Measurements from ENCODE around the gene CBR1. TPM values are rescaled to one million over a fixed set of nuclear protein-coding genes. Genes with fewer than 3 reads are reported as not detected.

Gene CBR1
- polyA plus RNA-seq, result 10 to 100 TPM; 60.1 to 69.6 (median 62.1) TPM

DNA sequence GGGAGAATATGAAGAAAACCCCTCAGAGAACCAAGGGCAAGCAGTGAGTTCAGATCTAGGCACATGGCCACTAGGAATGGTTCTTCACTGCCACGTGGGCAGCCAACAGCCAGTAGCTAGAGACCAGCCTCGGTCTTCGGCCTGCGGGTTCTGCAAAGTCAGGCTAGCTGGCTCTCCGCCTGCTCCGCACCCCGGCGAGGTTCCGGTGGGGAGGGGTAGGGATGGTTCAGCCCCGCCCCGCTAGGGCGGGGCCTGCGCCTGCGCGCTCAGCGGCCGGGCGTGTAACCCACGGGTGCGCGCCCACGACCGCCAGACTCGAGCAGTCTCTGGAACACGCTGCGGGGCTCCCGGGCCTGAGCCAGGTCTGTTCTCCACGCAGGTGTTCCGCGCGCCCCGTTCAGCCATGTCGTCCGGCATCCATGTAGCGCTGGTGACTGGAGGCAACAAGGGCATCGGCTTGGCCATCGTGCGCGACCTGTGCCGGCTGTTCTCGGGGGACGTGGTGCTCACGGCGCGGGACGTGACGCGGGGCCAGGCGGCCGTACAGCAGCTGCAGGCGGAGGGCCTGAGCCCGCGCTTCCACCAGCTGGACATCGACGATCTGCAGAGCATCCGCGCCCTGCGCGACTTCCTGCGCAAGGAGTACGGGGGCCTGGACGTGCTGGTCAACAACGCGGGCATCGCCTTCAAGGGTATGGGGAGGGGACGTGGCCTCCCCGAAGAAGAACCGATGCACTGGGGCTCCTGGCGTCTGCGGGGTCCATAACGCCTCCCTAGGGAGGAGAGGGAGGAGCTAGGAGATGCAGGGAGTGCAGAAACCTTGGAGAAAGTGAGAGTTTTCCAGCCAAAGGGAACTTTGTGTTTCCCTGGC is at the start of gene CBR1:
Gene CBR1, plus strand, starts transcription at position 312 of the 871 bp plus-strand sequence. Its CDS starts 92 bp downstream, at position 404.
- Mint-ChIP-seq H3K27ac (peak within 1 kb of the TSS; percentile 65 to 89 (median 79)), H3K36me3 (peaks cover 6 to 17% (median 12%) of the 10 kb centered on the region in 3 donors), H3K27me3 (ENCODE audit: low read depth in 3 of 3) (peaks cover 3 to 7% (median 4%) of the 10 kb centered on the region in 3 donors), H3K9me3 (peaks cover 0 to 9% (median 6%) of the 10 kb centered on the region in 6 donors), H3K4me3 (peak within 1 kb of the TSS; percentile 86 to 90 (median 89)), H3K4me1 (peaks cover 33% of the 10 kb centered on the region in 2 donors)
- peak; percentile 87 to 90 (median 88) for DNase-seq

DNA sequence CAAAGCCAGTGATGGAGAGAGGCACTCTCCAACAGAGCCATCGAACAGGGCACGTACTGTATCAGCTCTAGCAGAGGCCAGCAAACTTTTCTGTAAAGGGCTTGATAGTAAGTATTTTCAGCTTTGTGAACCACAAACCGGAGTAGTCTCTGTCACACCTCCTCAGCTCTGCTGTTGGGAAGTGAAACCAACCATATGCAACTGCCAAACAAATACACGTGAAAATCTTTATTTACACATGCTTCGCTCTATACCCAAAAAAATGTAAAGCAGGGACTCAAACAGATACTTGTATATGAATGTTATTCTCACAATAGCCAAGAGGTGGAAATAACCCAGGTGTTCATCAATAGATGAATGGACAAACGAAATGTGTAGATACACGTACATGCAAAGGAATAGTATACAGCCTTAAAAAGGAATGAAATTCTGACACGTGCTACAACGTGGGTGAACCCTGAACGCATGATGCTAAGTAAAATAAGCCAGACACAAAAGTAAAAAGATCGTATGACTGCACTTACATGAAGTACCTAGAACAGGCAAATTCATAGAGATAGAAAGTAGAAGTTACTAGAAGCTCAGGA is 48.5 kb upstream of the CBR1 start:
- H3K4me3 Mint-ChIP-seq, result no peak overlapping the region
- DNase-seq, result no peak
- peaks cover 0 to 3% (median 2%) of the 10 kb centered on the region in 3 donors for H3K27me3 Mint-ChIP-seq (ENCODE audit: low read depth in 3 of 3)
- peaks cover 0 to 2% (median 0%) of the 10 kb centered on the region in 6 donors for H3K9me3 Mint-ChIP-seq
- H3K4me1 Mint-ChIP-seq, result no peaks in the 10 kb centered on the region
- no peak overlapping the region for H3K27ac Mint-ChIP-seq
- H3K36me3 Mint-ChIP-seq, result peaks cover 0 to 10% (median 4%) of the 10 kb centered on the region in 3 donors

GRCh38 chr21:36022427-36023091 is 47.3 kb upstream of the CBR1 start:
- Mint-ChIP-seq H3K27ac (peak overlapping the region in 1 of 6 donors; percentile 46), H3K4me3 (no peak overlapping the region), H3K27me3 (ENCODE audit: low read depth in 3 of 3) (peaks cover 0 to 3% (median 2%) of the 10 kb centered on the region in 3 donors), H3K9me3 (peaks cover 0 to 2% (median 0%) of the 10 kb centered on the region in 6 donors), H3K4me1 (no peaks in the 10 kb centered on the region), H3K36me3 (peaks cover 0 to 10% (median 4%) of the 10 kb centered on the region in 3 donors)
- DNase-seq, result no peak

DNA sequence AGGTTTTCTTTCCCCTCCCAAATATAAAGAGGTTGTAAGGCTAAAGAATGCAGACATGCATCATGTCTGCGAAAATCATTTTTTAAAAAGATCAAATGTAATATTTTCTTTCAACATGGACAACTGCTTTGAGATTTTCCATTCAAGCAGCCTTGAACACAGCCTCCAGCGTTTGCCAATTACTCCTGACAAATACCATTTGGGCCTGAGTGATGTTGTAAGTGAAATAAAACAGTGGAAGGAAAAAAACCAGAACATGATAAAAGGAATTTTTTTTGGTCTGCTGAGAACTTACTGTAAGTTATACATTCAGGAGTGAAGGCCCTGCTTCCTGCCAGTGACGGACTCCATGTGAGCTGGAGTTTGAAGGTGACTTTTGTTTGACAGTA is 46.7 kb upstream of the CBR1 start:
- no peak for DNase-seq
- no peak overlapping the region for H3K4me3 Mint-ChIP-seq
- peaks cover 0 to 2% (median 0%) of the 10 kb centered on the region in 6 donors for H3K9me3 Mint-ChIP-seq
- peaks cover under 1% of the 10 kb centered on the region in 2 donors for H3K4me1 Mint-ChIP-seq
- H3K27ac Mint-ChIP-seq, result no peak overlapping the region
- peaks cover 0 to 3% (median 2%) of the 10 kb centered on the region in 3 donors for H3K27me3 Mint-ChIP-seq (ENCODE audit: low read depth in 3 of 3)
- peaks cover 0 to 10% (median 4%) of the 10 kb centered on the region in 3 donors for H3K36me3 Mint-ChIP-seq

DNA sequence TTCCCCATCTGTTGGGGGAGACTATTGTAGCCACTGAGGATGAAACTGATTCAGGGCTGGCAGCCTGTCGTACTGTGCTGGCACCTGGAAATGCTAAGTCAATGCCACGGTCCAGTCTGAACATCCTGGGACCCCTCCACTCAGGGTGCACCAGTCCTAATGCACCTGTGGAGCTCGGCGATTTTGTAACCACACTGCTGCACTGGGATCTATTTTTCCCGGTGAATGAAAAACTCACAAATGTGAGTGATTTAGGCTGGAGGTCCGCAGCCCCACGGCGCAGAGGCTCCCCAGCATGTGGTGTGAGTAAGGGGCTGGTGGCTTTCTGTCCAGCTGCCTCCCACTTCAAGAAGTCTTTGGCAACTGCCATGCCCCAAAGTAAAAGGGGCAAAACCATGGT is 45.0 kb upstream of the CBR1 start:
- peaks cover 2 to 3% (median 2%) of the 10 kb centered on the region in 3 donors for H3K27me3 Mint-ChIP-seq (ENCODE audit: low read depth in 3 of 3)
- peaks cover 3 to 10% (median 4%) of the 10 kb centered on the region in 3 donors for H3K36me3 Mint-ChIP-seq
- no peaks in the 10 kb centered on the region for H3K9me3 Mint-ChIP-seq
- H3K4me1 Mint-ChIP-seq, result peaks cover 5 to 7% of the 10 kb centered on the region in 2 donors
- H3K27ac Mint-ChIP-seq, result no peak overlapping the region
- H3K4me3 Mint-ChIP-seq, result no peak overlapping the region
- no peak for DNase-seq

DNA sequence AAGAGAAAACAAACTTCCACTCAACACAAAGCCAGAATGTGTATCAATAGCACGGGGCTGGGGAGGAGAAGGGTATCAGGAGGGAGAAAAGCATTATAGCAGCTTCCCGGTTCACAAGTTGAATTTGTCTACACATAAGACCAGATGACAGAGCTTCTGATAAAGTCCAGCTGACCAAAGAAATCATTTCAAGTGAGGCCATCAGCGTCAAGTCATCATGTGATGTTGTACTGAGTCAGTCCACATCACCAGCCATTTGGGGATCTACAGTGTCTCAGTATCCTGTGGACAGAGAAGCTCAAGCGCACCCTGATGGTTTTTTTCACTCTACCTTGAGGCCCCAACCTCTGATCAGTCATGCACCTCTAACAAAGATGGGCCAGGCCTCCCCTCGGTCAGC is 42.5 kb upstream of the CBR1 start:
- peaks cover 5 to 7% of the 10 kb centered on the region in 2 donors for H3K4me1 Mint-ChIP-seq
- DNase-seq, result no peak
- no peak overlapping the region for H3K4me3 Mint-ChIP-seq
- no peaks in the 10 kb centered on the region for H3K9me3 Mint-ChIP-seq
- no peak overlapping the region for H3K27ac Mint-ChIP-seq
- peaks cover 0 to 4% (median 0%) of the 10 kb centered on the region in 3 donors for H3K27me3 Mint-ChIP-seq (ENCODE audit: low read depth in 3 of 3)
- H3K36me3 Mint-ChIP-seq, result peaks cover 0 to 3% (median 0%) of the 10 kb centered on the region in 3 donors

DNA sequence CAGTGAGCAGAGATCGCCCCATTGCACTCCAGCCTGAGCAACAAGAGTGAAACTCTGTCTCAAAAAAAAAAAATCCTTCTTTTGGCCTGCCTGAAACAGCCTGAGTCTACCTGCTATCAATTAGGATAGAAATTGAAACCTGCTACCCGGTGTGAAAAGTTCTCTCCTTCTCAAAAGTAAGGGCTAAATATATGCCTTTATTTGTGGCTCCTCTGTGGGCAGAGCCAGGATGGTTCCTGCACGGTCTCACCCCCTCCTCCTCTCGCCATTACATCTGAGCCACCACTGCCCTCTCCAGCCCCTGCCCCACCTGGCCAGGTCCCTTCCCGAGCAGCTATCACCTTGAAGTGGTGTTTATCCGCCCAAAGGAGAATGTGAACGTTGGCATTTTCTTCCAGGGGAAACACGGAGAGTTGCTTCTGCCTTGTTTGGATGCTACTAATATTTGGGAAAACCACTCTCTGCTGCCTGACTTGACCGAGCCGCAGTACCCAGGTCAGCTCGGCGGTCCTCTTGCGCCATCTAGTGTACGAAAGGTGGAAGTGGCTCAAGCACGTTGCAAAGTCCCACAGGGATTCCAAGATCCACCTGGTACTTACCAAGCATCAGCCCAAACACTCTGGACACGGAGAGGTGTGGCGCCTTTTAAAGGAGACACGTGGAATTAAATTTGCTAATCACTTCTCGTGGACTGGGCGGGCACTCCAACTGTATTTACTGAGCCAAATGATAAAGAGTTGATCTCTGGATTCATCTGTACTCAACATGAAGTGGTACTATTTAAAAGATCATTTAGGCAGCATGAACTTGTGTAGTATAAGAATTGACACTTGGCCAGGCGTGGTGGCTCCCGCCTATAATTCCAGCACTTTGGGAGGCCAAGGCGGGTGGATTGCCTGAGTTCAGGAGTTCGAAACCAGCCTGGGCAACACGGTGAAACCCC is 41.4 kb upstream of the CBR1 start:
- peaks cover 5 to 7% of the 10 kb centered on the region in 2 donors for H3K4me1 Mint-ChIP-seq
- peak; percentile 53 to 61 (median 57) for DNase-seq
- H3K27ac Mint-ChIP-seq, result no peak overlapping the region
- H3K4me3 Mint-ChIP-seq, result no peak overlapping the region
- H3K27me3 Mint-ChIP-seq (ENCODE audit: low read depth in 3 of 3), result peaks cover 0 to 4% (median 0%) of the 10 kb centered on the region in 3 donors
- H3K36me3 Mint-ChIP-seq, result peaks cover 0 to 5% (median 0%) of the 10 kb centered on the region in 3 donors
- H3K9me3 Mint-ChIP-seq, result no peaks in the 10 kb centered on the region

GRCh38 chr21:36029309-36029708 is 40.5 kb upstream of the CBR1 start:
- Mint-ChIP-seq H3K4me1 (peaks cover 5 to 7% of the 10 kb centered on the region in 2 donors), H3K27me3 (ENCODE audit: low read depth in 3 of 3) (peaks cover 0 to 4% (median 0%) of the 10 kb centered on the region in 3 donors), H3K9me3 (no peaks in the 10 kb centered on the region), H3K27ac (no peak overlapping the region), H3K4me3 (no peak overlapping the region), H3K36me3 (peaks cover 0 to 7% (median 0%) of the 10 kb centered on the region in 3 donors)
- no peak for DNase-seq

- peaks cover 5 to 7% of the 10 kb centered on the region in 2 donors for H3K4me1 Mint-ChIP-seq
- no peaks in the 10 kb centered on the region for H3K9me3 Mint-ChIP-seq
- H3K27ac Mint-ChIP-seq, result no peak overlapping the region
- no peak for DNase-seq
- H3K36me3 Mint-ChIP-seq, result peaks cover 0 to 21% (median 7%) of the 10 kb centered on the region in 3 donors
- H3K4me3 Mint-ChIP-seq, result no peak overlapping the region
- H3K27me3 Mint-ChIP-seq (ENCODE audit: low read depth in 3 of 3), result peaks cover 0 to 4% (median 0%) of the 10 kb centered on the region in 3 donors
These were observed 39.1 kb upstream of the CBR1 start for GRCh38 chr21:36030581-36031189.

GRCh38 chr21:36032647-36033406 is 37.0 kb upstream of the CBR1 start:
- Mint-ChIP-seq H3K36me3 (peaks cover 4 to 33% (median 16%) of the 10 kb centered on the region in 3 donors), H3K4me3 (no peak overlapping the region), H3K27ac (no peak overlapping the region), H3K4me1 (peaks cover 5 to 7% of the 10 kb centered on the region in 2 donors), H3K27me3 (ENCODE audit: low read depth in 3 of 3) (peaks cover 0 to 4% (median 0%) of the 10 kb centered on the region in 3 donors), H3K9me3 (no peaks in the 10 kb centered on the region)
- no peak for DNase-seq

DNA sequence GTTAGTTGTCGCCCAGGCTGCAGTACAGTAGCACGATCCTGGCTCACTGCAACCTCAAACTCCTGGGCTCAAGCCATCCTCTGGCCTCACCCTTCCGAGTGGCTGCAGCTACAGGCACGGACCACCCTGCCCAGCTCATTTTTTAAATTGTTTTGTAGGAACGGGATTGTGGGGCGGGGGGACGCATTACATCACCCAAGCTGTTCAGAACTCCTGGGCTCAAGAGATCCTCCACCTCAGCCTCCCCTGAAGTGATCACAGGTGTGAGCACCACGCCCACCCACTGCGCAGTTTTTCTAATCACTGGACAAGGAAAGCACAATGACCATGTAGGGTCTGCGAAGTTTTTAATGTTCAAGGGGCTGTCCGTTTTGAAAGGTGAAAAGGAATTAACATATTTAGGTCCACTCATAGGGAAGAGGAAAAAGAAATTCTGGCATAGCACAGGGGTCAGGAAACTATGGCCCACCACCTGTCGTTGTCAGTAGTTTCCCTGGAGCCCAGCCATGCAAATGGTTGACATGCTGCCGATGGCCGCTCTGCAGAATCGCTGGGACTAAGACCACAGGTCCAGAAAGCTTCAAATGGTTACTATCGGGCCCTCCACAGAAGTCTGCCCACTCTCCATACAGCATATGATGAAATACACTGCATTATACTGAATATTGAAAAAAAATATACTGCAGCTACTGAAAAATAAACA is 35.5 kb upstream of the CBR1 start:
- peaks cover 0 to 2% (median 0%) of the 10 kb centered on the region in 3 donors for H3K27me3 Mint-ChIP-seq (ENCODE audit: low read depth in 3 of 3)
- H3K27ac Mint-ChIP-seq, result peak overlapping the region in 1 of 6 donors; percentile 16
- H3K4me1 Mint-ChIP-seq, result no peaks in the 10 kb centered on the region

More for the DNA sequence above, 35.5 kb upstream of the CBR1 start:
- DNase-seq, result no peak
- Mint-ChIP-seq H3K4me3 (no peak overlapping the region), H3K36me3 (peaks cover 17 to 45% (median 29%) of the 10 kb centered on the region in 3 donors), H3K9me3 (no peaks in the 10 kb centered on the region)

Data from immature natural killer cell (primary cell).